ENCODE data around the gene ZNF500.

- TF ChIP-seq CTCF (IDR thresholded peaks at IDR 0.05) (no peak), POLR2A (IDR thresholded peaks at IDR 0.05) (no peak)
These were observed 62.5 kb downstream of the ZNF500 start for GRCh38 chr16:4704491-4704890.
